B cell (primary cell): Measurements from ENCODE around the gene AURKAIP1. TPM values are rescaled to one million over a fixed set of nuclear protein-coding genes. Genes with fewer than 3 reads are reported as not detected.

Experiments
- ATAC-seq: fragments of 200-7000 bp; cut with Tn5 transposase; one replicate; pipeline ENCODE4 v1.10.0; 2021; ENCODE audit warnings: low read depth, mild to moderate bottlenecking, moderate number of reproducible peaks, moderate library complexity
- CTCF ChIA-PET: fragments of 350-600 bp; sonication (Branson Sonifier 250); formaldehyde crosslinking; loops from one replicate; lab custom pipeline; 2021; ENCODE audit warnings: antibody characterized with exemption, inconsistent platforms; lab: Charles Lee
- POLR2A ChIA-PET: fragments of 350-600 bp; sonication (Branson Sonifier 250); formaldehyde crosslinking; loops from one replicate; lab custom pipeline; 2021; ENCODE audit warnings: antibody characterized with exemption; lab: Charles Lee
- DNase-seq: peaks from one replicate; pipeline ENCODE4 v3.0.0; 2013
- H2AFZ ChIP-seq: 2 replicates; pipeline ENCODE4 v1.6.1; 2012; ENCODE audit warnings: mild to moderate bottlenecking, low read depth, low read length; ENCODE audit not compliant: insufficient read depth, poor library complexity, severe bottlenecking
- H3K27ac ChIP-seq, 2 donors: 1 replicate in 1 of 2; 2 replicates in 1 of 2; pipeline ENCODE4 v1.5.1; 2012 to 2013; ENCODE audit warnings: low read length in 2 of 2, mild to moderate bottlenecking in 2 of 2, moderate library complexity in 1 of 2
- H3K27me3 ChIP-seq, 4 experiments: fragments of 200-600 bp in 1 of 4; sonication (generic) in 1 of 4; replicated peaks in 1 of 4; 1 replicate in 2 of 4; 2 replicates in 2 of 4; pipeline versions ENCODE4 v1.6.1 to v1.7.0; 2013 to 2016; ENCODE audit warnings: low read length in 3 of 4, mild to moderate bottlenecking in 2 of 4, mixed read lengths in 1 of 4, moderate library complexity in 1 of 4; ENCODE audit not compliant: insufficient read depth in 4 of 4, control insufficient read depth in 3 of 4; ENCODE audit errors: control extremely low read depth in 1 of 4
- H3K36me3 ChIP-seq, 2 experiments: replicated peaks in 1 of 2; 1 replicate in 1 of 2; 2 replicates in 1 of 2; pipeline versions ENCODE4 v1.6.1 to v1.7.1; 2013; ENCODE audit warnings: low read length in 1 of 2; ENCODE audit not compliant: insufficient read depth in 2 of 2, control insufficient read depth in 1 of 2; ENCODE audit errors: control extremely low read depth in 1 of 2, extremely low read depth in 1 of 2
- H3K4me1 ChIP-seq, 2 donors: fragments of 200-600 bp in 1 of 2; sonication (generic) in 1 of 2; 1 replicate in 1 of 2; 2 replicates in 1 of 2; pipeline versions ENCODE4 v1.5.1 to v1.6.1; 2013 to 2017; ENCODE audit warnings: low read length in 2 of 2; ENCODE audit not compliant: control insufficient read depth in 2 of 2, insufficient read depth in 2 of 2
- H3K4me2 ChIP-seq: replicated peaks from 2 replicates; pipeline ENCODE3; 2012; ENCODE audit warnings: mild to moderate bottlenecking, low read depth, low read length; ENCODE audit not compliant: poor library complexity, severe bottlenecking
- H3K4me3 ChIP-seq, 5 experiments: fragments of 200-600 bp in 1 of 5; sonication (generic) in 1 of 5; 1 replicate in 3 of 5; 2 replicates in 2 of 5; pipeline versions ENCODE4 v1.5.1 to v1.7.0; 2011 to 2016; ENCODE audit warnings: low read length in 4 of 5, mild to moderate bottlenecking in 4 of 5, low read depth in 2 of 5, control low read depth in 1 of 5, moderate library complexity in 1 of 5; ENCODE audit not compliant: insufficient read depth in 1 of 5; ENCODE audit errors: control extremely low read depth in 1 of 5, extremely low read depth in 1 of 5
- H3K79me2 ChIP-seq: fragments of 200-600 bp; sonication (generic); one replicate; pipeline ENCODE4 v1.6.0; 2016; ENCODE audit warnings: low read length; ENCODE audit not compliant: control insufficient read depth, insufficient read depth
- H3K9ac ChIP-seq: fragments of 200-600 bp; sonication (generic); 2 replicates; pipeline ENCODE4 v1.6.1; 2017; ENCODE audit warnings: mild to moderate bottlenecking, low read length, moderate library complexity
- H3K9me3 ChIP-seq, 3 donors: one replicate each; pipeline versions ENCODE4 v1.6.1 to v1.7.1; 2013; ENCODE audit warnings: low read length in 2 of 3; ENCODE audit not compliant: control insufficient read depth in 2 of 3, insufficient read depth in 1 of 3; ENCODE audit errors: control extremely low read depth in 1 of 3
- H4K20me1 ChIP-seq: 2 replicates; pipeline ENCODE4 v1.6.0; 2012; ENCODE audit warnings: mild to moderate bottlenecking, low read length; ENCODE audit not compliant: insufficient read depth, control insufficient read depth, poor library complexity, severe bottlenecking
- H3K27ac Mint-ChIP-seq: one replicate; pipeline ENCODE4 v1.8.0; 2021; ENCODE audit warnings: mixed read lengths
- H3K27me3 Mint-ChIP-seq: one replicate; pipeline ENCODE4 v1.8.0; 2021; ENCODE audit warnings: mixed read lengths
- H3K4me1 Mint-ChIP-seq: one replicate; pipeline ENCODE4 v1.8.0; 2021; ENCODE audit warnings: mixed read lengths
- H3K4me3 Mint-ChIP-seq: one replicate; pipeline ENCODE4 v1.8.0; 2021; ENCODE audit warnings: mixed read lengths
- H3K9me3 Mint-ChIP-seq: one replicate; pipeline ENCODE4 v1.8.0; 2022; ENCODE audit warnings: mixed read lengths; ENCODE audit not compliant: insufficient read depth
- CTCF ChIP-seq: fragments of 200-600 bp; IDR thresholded peaks from one replicate; pipeline ENCODE4 v1.8.0; 2022; ENCODE audit warnings: antibody characterized with exemption, mild to moderate bottlenecking
- EZH2 ChIP-seq: IDR thresholded peaks from 2 replicates; pipeline ENCODE4 v1.6.1; 2012; ENCODE audit warnings: borderline replicate concordance, low read depth, mild to moderate bottlenecking, moderate library complexity, low read length; ENCODE audit not compliant: insufficient read depth, poor library complexity, severe bottlenecking
- WGBS: methylation state at CpG from one replicate; pipeline ENCODE4 v1.1.5; 2013; ENCODE audit warnings: missing lambda C conversion rate; ENCODE audit not compliant: insufficient coverage; 5-methylcytosine and 5-hydroxymethylcytosine counted together
- intact Hi-C: fragments of 100-400 bp; cut with micrococcal nuclease; formaldehyde crosslinking; loops from one replicate; pipeline ENCODE4 v1.10.0; 2022
- polyA plus RNA-seq: library from polyadenylated mRNA; depleted of rRNA; stranded (reverse); fragments of >200 nt; gene quantifications from 2 replicates; pipeline ENCODE4 v1.2.3, GENCODE V29; 2012
- total RNA-seq, 2 donors: library from RNA; stranded (reverse); fragments of 120-200 nt in 1 of 2; gene quantifications; 1 replicate in 1 of 2; 2 replicates in 1 of 2; pipeline versions ENCODE4 v1.2.3 to v1.2.4, GENCODE V29; 2013 to 2022

AURKAIP1 gene
- total and polyA plus RNA-seq, 2 donors (not counting 1 experiment from before 2014, with no cell fraction given), result 61.1 to 61.7 TPM

- 97% methylated on average over 36 of the region's 36 CpGs for WGBS
- no peak overlapping the region for H3K4me2 ChIP-seq
- CTCF ChIA-PET, result no interaction called here
Observed at GRCh38 chr1:1338278-1338677, 36.7 kb downstream of the AURKAIP1 start.

GRCh38 chr1:1337793-1338147, 37.2 kb downstream of the AURKAIP1 start:
- 93% methylated on average over 14 of the region's 18 CpGs for WGBS
- DNase-seq (no peak), ATAC-seq (peak; percentile 32)
- Mint-ChIP-seq H3K4me1 (peaks cover under 1% of the 10 kb centered on the region), H3K4me3 (no peak overlapping the region), H3K27ac (no peak overlapping the region), H3K27me3 (no peaks in the 10 kb centered on the region), H3K9me3 (no peaks in the 10 kb centered on the region)
- H3K27ac ChIP-seq, result no peak overlapping the region
- intact Hi-C loops, result no loop called here
- POLR2A ChIA-PET, result interaction anchor here (0.6 kb wide), 1 partner anchor 345 kb away, joined by 3 read pairs; no protein-coding TSS in a partner anchor
- H2AFZ ChIP-seq, result no peak overlapping the region
- H4K20me1 ChIP-seq, result no peaks in the 10 kb centered on the region
- H3K27me3 ChIP-seq, result no peaks in the 10 kb centered on the region
- no peaks in the 10 kb centered on the region for H3K4me1 ChIP-seq
- H3K36me3 ChIP-seq, result peaks cover 0 to 12% of the 10 kb centered on the region in 2 experiments
- CTCF ChIA-PET, result no interaction called here
- H3K4me2 ChIP-seq, result no peak overlapping the region
- H3K79me2 ChIP-seq, result no peaks in the 10 kb centered on the region
- H3K4me3 ChIP-seq, result no peak overlapping the region
- H3K9ac ChIP-seq, result no peak overlapping the region
- TF ChIP-seq CTCF (no peak), EZH2 (no peak)
- H3K9me3 ChIP-seq, result peaks cover 0 to 7% (median 0%) of the 10 kb centered on the region in 3 donors

More at GRCh38 chr1:1338278-1338677, 36.7 kb downstream of the AURKAIP1 start:
- no peak overlapping the region for H3K27ac Mint-ChIP-seq
- Histone ChIP-seq H4K20me1 (peaks cover 4% of the 10 kb centered on the region), H3K79me2 (no peaks in the 10 kb centered on the region), H3K4me1 (no peaks in the 10 kb centered on the region), H3K9me3 (peaks cover 0 to 7% (median 0%) of the 10 kb centered on the region in 3 donors), H3K27ac (no peak overlapping the region), H3K9ac (no peak overlapping the region), H2AFZ (no peak overlapping the region), H3K36me3 (peaks cover 0 to 12% of the 10 kb centered on the region in 2 experiments), H3K27me3 (no peaks in the 10 kb centered on the region), H3K4me3 (no peak overlapping the region)
- no peaks in the 10 kb centered on the region for H3K9me3 Mint-ChIP-seq
- intact Hi-C loops, result no loop called here
- DNase-seq, result no peak
- no peaks in the 10 kb centered on the region for H3K4me1 Mint-ChIP-seq
- no peaks in the 10 kb centered on the region for H3K27me3 Mint-ChIP-seq
- POLR2A ChIA-PET, result interaction anchor here (0.6 kb wide), 1 partner anchor 344 kb away, joined by 3 read pairs; no protein-coding TSS in a partner anchor
- no peak for TF ChIP-seq CTCF
- no peak for TF ChIP-seq EZH2
- ATAC-seq, result no peak
- H3K4me3 Mint-ChIP-seq, result no peak overlapping the region
